SIG-M5 treated with dmso at 0.1 percent for 504 hours (cell line): ENCODE results near the gene MYL7.

ENCODE experiments used
- DNase-seq: peaks from one replicate; lab custom pipeline; 2025; ENCODE audit not compliant: unreplicated experiment; lab: John Stamatoyannopoulos, UW

MYL7 gene

GRCh38 chr7:44150966-44151941, 10.1 kb upstream of the MYL7 start:
- no peak for DNase-seq

- no peak for DNase-seq
These were observed 9.3 kb upstream of the MYL7 start for GRCh38 chr7:44150466-44150832.

GRCh38 chr7:44149571-44150465, 8.7 kb upstream of the MYL7 start:
- no peak for DNase-seq

DNA sequence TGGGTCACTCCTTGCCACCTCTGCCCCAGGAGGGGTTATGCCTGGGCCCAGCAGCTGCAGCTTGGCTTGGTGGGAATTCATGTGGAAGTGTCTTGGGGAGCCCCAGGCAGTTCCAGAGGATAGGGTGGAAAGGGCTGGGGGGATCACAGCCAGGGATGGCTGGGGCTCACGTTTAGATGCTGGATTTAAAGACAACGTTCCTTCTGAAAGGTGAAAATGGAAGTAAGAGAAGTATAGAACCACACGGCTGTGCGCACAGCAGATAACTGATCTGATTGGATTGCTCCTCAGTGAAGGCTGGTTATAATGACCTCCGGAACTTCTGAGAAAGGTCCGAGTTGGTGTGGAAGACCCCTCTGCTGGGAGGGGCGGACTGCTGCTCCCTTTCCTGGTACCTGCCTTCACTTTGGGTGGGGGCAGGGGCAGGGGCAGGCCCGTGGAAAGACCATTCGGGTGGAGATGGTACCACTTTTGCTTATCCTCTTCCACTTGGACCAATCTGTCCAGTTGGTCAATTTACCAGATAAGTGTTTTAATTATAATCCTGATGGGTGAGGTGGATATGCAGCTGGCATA, 7.9 kb upstream of the MYL7 start:
- no peak for DNase-seq

DNA sequence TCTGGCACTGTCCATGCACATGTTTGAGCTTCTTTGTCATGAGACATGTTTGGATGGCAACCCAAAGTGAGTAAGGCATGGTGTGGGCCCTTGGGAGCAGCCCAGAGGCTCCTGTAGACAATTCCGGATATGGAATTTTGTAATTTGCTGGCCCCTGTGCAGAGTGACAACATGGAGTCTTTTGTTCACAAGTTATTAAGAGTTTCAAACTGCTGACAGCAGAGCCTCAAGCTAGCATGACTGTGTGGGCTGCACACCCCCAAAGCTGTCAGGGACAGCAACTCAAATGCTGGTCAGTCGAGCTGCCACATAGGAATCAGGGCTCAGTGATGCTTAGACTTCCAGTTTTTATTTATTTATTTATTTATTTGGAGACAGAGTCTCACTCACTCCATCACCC, 7.0 kb upstream of the MYL7 start:
- DNase-seq: no peak

GRCh38 chr7:44147026-44147991, 6.2 kb upstream of the MYL7 start:
- DNase-seq: no peak

DNA sequence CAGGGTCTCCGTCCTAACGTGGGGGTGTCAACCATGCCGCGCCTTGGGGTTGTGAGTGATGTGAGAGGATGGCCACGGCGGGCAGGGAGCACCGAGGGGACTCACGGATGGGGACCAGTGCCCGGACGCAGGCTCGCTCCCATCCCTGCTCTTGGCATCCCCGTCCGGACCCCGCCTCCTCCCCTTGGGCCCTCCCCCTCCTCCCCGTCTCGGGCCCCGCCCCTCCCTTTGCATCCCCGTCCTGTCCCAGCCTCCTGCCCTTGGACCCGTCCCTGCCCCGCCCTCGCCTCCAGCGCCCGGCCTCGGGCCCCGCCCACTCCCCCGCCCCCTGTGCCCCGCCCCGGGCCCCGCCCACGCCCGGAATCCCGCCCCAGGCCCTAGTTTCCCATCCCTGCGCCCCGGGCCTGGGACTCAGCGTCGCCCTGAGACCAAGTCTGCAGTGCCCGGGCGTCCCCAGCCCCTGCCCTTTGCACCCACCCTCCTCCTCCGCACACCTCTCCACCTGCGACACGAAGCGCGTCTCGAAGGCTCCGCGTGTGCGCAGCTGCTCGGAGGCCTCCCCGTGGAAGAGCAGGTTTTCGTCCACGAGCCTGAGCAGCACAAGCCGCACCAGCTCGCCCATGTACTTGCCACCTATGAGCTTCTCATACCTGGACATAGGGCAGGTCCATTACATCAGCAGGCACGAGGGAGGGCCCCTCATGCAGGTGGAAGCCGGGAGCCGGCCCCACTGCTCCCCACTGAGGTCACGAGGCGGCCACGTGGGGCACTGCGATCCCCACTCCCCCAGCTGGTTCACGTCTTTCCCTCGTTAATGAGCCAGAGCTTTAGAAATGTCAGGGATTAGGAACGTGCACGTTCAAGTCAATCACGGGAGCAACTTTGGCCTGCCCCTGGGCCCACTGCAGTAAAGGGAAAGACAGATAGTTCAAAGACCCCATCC, 5.1 kb upstream of the MYL7 start:
- no peak for DNase-seq

DNA sequence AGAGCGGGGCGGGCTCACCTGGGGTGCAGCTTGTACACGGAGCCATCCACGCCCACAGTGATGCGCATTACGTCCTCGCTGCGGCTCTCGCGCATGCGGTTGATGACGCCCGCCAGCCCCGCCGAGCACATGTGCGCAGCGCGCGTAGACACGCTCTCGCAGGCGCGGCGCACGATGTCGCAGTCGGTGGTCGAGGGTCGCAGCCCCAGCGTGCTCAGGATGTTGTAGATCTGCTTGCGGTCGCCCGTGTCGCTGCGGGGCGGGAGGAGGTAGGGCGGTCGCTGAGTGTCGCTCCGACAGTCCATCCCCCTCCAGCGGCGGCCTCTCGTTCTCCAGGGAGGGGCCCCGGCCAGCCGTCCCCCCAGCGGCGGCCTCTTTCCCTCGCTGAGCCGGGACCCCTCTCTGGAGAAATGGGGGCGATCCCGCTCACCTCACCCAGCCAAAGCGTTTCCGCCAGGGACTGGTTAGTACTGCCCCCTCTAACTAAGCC, 4.4 kb upstream of the MYL7 start:
- DNase-seq: no peak

DNA sequence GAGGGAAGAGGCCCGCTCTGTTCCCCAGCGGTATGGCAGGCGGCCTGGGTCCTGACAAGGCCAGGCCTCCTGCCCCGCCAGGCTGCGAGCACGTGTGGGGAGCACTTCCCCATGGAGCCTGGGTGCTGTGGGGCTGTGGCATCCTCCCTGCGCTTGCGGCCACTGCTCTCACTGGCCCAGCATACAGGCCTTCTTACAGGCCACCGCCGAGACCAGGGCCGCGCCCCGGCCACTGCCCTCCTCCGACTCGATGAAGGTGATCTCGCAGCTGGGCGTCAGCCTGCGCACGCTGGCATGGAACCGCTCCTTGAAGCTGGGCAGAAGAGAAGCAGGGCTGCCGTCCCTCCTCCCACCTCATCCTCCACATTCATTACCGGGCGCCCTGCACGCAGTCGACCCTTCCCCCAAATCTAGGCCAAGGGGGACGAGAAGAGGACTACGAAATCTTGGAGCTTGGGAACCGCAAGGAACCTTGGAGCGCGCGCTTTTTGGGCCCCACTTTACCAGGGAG, 3.9 kb upstream of the MYL7 start:
- no peak for DNase-seq

GRCh38 chr7:44144426-44144967, 3.4 kb upstream of the MYL7 start:
- DNase-seq: no peak

GRCh38 chr7:44143646-44144250, 2.6 kb upstream of the MYL7 start:
- DNase-seq: no peak

GRCh38 chr7:44142028-44142427, 896 bp upstream of the MYL7 start:
- DNase-seq: no peak

- no peak for DNase-seq
These were observed 791 bp downstream of the MYL7 start for GRCh38 chr7:44140341-44140740.

DNA sequence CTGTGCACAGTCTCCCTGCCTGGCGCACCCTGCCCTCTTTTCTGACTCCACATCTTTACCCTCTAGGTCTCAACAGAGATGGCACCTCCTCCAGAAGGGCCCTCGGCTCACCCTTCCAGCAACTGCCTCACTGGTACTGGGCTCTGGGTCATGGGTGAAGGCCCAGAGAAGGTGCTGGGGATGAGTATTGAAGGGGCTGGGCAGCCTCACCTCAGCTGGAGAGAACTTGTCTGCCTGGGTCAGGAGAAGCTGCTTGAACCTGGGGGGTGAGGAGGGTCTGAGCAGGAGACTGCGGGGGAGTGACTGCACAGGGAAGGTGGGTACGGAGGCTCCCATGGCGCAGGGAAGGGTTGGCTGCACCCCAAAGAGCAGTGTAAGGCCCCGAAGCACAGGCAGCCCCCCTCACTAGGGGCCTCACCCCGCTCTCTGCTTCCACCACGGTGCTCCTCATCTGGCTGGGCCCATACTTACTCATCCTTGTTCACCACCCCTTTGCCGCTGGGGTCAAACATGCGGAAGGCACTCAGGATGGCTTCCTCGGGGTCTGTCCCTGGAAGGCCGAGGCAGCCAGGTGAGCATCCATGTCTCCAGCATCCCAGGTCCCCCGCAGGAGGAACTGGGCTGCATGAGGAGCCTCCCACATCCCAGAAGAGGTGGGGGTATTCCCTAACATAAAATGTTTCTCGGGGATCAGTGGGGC, 1.7 kb downstream of the MYL7 start:
- no peak for DNase-seq

- no peak for DNase-seq
These were observed 2.4 kb downstream of the MYL7 start for GRCh38 chr7:44138698-44139097.

GRCh38 chr7:44136731-44137130, 4.4 kb downstream of the MYL7 start:
- no peak for DNase-seq

GRCh38 chr7:44134943-44135628, 6.0 kb downstream of the MYL7 start:
- DNase-seq: no peak
